IPS-NIHi11 (cell line): Measurements from ENCODE around the gene MARK2.

ENCODE experiments used
- DNase-seq: peaks from one replicate; pipeline ENCODE4 v3.0.0; 2012; ENCODE audit warnings: mixed read lengths, low spot score

MARK2 gene

DNA sequence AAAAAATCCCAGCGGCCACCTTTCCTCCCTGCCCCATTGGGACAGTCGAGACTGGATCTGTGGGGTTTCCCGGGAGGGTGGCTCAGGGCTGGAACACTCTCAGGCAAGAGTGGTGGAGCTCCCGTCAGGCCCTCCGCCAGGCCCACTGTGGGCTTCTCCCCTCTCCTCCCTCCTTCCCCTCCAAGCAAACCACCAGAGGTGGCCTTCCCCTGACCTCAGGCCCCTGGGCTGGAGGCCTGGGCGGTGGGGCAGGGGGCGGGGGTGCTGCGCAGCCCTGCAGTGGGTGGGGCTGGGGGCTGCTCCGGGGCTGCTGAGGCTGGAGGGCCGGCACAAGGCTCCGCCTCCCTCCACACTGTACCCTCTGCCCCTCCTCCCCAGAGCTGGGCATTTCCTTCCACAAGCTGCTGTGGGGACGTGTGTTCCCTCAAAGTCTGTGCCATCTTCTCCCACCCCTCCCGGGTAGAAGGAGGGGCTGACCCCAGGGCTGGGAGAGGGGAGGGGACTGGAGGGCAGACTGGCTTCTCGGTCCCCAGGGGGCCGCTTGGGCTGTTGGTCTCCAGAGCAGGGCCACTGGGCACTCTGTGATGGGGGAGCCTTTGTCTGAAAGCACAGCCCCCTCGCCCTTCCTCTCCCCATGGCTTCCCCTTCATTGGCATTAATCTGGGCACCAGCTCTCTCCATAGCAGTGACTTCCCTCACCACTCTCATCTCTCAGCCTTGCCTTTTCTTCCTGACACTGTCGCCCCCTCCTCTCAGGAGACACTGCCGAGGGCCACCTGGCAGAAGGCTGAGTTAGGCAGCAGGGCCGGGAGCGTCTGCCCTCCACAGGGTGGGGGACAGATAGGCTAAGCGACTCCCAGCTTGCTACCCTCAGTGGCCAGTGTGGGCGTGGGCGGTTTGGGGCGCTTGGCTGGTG lies 70.9 kb downstream of the MARK2 start:
- peak; percentile 77 for DNase-seq

DNA sequence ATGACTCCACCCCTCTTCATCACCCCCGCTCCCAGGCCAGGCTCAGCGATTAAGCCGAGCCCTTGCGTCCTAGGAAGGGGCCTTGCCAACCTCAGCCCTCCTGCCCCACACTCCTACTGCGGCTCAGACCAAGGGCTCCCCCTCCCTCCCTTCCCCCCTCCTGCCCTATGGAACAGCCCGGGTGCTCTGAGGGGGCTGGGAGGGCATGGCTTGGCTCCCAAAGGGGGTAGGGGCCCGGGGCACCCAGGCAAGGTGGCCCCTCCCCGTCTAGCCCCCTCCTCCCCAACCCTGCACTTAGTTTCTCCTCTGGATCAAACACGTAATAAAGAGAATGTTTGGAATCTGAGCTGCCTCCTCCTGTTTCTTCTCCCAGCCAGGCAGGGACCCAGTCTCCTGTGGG lies 71.8 kb downstream of the MARK2 start:
- no peak for DNase-seq

GRCh38 chr11:63911440-63911839 lies 72.5 kb downstream of the MARK2 start:
- DNase-seq: no peak

DNA sequence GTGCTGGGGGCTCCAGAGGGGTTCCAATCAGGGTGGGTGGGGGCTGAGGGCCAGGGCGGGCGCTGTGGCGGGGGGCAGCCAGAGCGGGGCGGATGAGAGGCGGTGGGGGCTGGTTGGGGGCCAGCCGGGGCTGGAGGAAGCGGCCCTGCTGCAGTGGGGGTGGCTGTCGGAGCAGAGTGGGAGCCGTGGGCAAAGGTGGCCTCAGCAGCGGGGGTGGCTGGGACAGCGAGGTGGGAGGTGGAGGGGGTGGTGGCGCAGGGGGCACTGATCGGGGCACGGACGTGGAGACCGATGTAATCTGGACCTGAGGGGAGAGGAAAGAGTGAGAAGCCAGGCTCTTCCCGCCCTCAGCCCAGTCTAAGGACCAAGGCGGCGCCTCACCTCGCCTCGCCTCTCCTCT lies 73.0 kb downstream of the MARK2 start:
- no peak for DNase-seq

GRCh38 chr11:63912678-63913077 lies 73.8 kb downstream of the MARK2 start:
- DNase-seq: no peak

GRCh38 chr11:63913866-63914830 lies 75.2 kb downstream of the MARK2 start:
- no peak for DNase-seq

- no peak for DNase-seq
Measured at GRCh38 chr11:63914896-63915691, 76.2 kb downstream of the MARK2 start.

- peak; percentile 91 for DNase-seq
Measured at GRCh38 chr11:63915961-63916836, 77.3 kb downstream of the MARK2 start.

DNA sequence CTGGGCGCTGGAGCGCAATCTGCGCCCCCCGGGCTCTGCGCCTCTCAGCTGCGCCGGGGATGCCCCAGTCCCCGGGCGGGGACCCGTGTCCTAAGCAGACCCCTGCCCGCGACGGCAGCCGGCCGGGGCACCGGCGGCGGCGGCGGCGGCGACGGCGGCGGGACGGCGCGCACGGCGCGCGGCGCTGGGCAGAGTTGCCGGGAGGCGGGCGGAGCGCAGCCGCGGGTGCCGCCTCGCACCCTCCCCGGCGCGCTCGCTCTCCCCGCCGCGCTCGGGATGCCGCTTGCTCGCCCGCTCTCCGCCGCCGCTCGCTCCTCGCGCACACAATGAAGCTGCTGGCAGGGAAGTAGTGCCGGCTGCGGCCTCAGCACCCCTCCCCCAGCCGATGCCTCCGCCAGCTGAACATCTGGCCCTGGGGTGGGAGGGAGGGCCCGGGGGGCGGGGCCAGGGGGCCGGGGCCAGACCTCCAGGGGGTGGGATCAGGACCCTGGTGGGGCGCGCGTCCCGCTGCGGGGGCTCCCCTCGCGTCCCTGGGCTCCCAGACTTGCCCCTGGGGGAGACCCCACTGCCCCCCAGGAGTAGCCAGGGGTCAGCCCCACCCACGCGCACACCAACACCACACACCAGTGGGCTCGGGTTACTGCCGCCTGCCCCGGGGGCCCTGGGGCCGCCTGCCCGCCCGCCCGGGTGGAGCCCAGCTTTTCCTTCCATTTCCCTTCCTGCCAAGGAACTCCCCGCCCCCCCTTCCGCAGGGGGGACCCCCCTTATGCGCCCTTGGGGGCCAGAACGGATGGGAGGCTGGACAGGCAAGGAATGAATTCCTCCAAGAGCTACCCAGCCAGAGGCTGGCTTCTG lies 78.2 kb downstream of the MARK2 start, which contains the start of gene RCOR2:
Gene RCOR2 (minus strand): TSS at position 328 of the 855 bp plus-strand sequence. CDS start 708 bp downstream, outside the sequence.
- DNase-seq: peak; percentile 89

DNA sequence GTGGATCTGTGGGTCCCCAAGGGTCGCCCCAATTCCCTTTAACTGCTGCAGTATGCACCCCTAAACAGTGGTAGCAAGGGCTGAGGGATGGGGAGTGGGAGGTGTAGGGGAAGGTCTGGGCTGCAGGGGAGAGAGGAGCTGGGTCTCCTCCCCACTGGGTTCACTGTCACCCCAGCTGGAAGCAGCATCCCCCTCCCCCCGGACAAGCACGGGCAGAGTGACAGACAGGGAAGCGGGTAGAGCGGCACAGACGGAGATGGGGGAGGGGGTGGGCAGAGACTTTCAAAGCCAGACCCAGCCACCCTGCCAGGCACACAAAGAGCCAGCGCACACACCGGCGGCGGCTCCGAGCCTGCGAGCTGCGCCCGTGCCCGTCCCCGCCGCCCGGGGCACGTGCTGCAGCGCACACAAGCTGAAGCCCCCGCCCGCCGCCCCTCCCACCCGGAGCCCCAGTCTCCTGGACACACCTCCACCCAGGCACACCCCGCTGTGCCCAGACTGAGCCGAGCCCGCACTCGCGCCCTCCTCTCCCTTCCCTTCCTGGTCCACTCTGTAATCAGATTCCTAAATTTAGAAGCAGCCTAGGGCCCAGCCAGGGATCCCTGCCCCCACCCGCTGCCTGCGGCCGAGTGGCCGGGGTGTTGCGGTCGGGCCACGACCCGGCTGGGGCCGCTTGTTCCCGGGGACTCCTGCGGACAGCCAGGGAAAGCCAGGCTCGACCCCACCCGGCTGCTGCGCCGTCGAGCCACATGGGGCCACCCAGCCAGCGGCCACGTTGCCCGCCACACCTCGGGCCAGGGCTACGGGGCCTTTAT lies 79.0 kb downstream of the MARK2 start:
- peak; percentile 69 for DNase-seq

DNA sequence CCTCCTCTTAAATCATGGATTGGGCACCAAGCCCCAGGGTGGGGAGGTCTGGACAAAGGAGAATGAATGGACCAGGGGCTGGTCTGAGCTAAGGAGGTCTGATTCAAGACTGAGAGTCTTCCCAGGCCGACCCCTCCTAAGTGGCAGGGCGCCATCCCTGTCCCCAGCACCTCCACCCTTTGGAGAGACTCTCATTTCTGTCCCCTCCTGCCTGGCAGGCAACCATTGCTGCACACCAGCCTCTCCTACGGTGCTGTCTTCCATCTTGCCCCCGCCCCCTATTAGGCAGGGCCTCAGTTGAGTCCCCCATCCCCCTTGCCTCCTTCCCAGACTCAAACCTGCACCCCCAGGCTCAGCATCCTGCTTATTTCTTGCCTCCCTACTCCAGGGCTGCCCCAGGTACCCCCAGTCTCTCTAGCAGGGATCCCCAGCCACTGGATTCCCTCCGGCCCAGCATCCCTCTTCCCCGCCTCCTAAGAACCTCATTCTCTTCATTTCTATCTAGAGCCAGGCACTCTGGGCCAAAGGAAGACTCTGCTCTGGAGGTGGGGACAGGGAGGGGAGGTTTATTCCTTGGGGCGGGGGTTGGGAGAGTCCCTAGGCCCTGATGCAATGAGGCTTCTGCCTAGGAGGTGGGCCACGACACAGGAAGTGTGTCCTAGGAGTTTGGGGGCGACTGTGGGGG lies 79.7 kb downstream of the MARK2 start:
- no peak for DNase-seq

DNA sequence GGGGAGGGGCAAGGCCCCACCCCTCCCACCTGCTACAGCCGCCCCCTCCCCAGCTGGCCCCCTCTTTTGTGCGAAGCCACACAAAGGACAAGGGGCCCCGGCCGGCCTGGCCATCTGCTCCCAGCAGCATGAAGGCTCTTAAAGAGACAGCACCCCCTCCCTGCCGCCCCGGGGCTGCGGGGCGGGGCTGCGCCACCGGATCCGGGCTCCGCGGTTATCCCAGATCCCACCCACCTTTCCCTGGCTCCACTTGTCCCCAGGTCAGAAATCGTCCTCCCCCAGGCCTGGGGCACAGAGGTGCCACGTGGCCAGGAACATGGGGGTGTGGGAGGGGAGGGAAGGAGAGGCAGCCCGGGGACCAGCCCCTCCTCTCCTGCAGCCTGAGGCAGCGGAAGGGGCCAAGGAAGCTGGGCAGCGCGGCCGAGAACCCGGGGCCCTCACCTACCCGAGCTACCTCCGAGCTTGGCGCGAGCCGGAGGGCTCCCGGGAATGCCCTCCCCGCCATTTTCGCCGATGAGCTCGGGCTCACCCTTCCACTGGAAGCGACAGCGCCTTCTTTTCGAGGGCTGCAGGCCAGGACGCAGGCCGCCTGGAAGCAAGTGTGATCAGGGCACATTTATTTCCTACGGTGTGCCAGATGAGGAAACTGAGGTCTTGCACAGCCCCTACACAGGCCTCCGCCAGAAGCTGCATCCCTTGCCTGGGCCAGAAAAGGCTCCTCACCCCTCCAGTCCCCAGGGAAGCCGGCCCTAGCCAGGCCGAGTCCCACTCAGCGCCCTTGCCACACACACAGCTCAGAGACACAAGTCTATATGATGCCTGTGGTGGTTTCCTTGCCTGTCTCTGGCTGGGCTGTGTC lies 80.6 kb downstream of the MARK2 start:
- DNase-seq: peak; percentile 75

- peak; percentile 77 for DNase-seq
Measured at GRCh38 chr11:63920126-63920938, 81.4 kb downstream of the MARK2 start.

DNA sequence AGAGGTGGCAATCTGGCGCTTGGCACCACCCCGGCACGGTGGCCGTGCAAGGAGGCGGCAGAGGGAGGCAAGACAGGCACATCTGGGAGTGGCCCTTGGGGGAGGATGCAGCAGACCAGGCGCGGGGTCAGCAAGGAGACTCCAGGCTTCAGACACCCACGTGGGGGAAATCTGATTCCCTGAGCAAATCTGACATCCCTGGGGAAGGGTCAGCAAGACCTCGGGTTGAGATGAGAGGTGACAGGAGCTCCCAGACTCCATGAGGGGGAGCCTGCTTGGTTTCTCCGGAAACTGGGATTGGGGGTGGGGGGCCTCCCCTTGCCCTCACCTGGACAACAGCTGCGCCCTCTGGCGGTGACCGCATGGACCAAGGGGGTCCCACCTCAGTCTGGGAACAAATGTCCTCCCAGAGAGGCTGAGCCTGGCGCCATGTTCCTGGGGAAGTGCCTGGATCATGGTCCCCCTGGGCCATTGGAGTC lies 82.1 kb downstream of the MARK2 start:
- peak; percentile 83 for DNase-seq

DNA sequence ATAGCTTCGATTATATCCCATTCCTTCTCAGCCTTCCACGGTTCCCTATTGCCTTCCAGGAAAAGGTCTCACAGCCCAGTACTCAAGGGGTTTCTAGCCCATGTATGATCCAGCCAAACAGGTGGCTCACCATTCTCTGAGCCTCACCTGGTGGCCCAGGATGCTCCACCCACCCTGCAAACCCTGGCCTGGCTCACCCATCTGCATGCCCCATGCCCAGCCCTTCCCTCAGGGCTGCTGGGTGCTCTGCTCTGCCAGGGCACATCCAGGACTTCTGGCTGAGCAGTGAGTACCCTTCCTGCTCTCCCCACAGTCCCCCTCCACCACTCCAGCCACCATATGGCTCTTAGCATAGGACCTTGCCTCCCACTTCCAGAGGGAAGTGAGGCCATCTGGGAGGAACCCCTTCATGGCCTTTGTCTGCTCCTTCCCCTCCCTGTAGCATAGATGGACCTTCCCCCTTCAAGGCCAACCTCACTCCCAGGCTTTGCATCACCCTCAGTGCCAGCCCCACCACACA lies 83.8 kb downstream of the MARK2 start:
- DNase-seq: no peak

DNA sequence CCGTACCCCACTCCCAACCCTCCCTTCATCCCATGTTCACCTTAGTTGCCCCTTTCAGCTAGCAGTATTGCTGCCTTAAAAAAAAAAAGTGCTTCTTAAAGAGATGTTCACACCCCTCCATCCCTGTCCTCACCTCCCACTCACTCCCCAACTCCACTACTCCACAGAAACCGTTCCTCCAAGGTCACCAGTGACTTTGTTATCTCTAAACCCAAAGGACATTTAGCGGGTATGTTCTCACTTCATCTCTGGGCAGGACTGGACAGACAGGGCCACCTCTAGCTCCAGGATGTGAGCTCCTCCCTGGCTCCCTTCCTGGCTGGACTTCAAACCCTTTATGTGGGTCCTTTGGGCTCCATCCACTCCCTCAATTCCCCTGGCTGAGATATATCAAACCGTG lies 84.4 kb downstream of the MARK2 start:
- DNase-seq: no peak
